IMR-90 (cell line): ENCODE results near the gene GATA5. TPM values are rescaled to one million over a fixed set of nuclear protein-coding genes. Genes with fewer than 3 reads are reported as not detected.

Source experiments
- ATAC-seq: fragments of 200-7000 bp; cut with Tn5 transposase; 2 replicates; pipeline ENCODE4 v1.9.1; 2020; ENCODE audit warnings: low read depth, mild to moderate bottlenecking, moderate library complexity
- BruUV-seq: library from RNA; stranded (reverse); fragments of 400-500 nt; replicated peaks from 2 replicates; lab custom pipeline; 2021; lab: Mats Ljungman, UMichigan
- CTCF ChIA-PET: fragments of 300-600 bp; formaldehyde crosslinking; extraction: SDS; loops from one replicate; lab custom pipeline; 2021; ENCODE audit warnings: antibody characterized with exemption; lab: Yijun Ruan, JAX
- POLR2A ChIA-PET: fragments of 300-600 bp; sonication (Branson Sonifier 250); formaldehyde crosslinking; loops from one replicate; lab custom pipeline; 2022; ENCODE audit warnings: antibody characterized with exemption; ENCODE audit not compliant: unreplicated experiment; lab: Charles Lee
- DNase-seq: peaks from one replicate; pipeline ENCODE4 v3.0.0; 2013
- H2AFZ ChIP-seq: replicated peaks from 2 replicates; pipeline ENCODE3; 2013; ENCODE audit warnings: low read length, mild to moderate bottlenecking; ENCODE audit not compliant: poor library complexity
- H2AK5ac ChIP-seq: 2 replicates; pipeline ENCODE4 v1.6.1; 2013; ENCODE audit warnings: low read depth, low read length, inconsistent platforms
- H2AK9ac ChIP-seq: replicated peaks from 2 replicates; pipeline ENCODE3; 2013; ENCODE audit warnings: mild to moderate bottlenecking, low read depth, low read length, moderate library complexity; ENCODE audit not compliant: poor library complexity
- H2BK120ac ChIP-seq: 2 replicates; pipeline ENCODE4 v1.6.1; 2013; ENCODE audit warnings: low read depth, low read length, inconsistent platforms
- H2BK15ac ChIP-seq: 3 replicates; pipeline ENCODE4 v1.6.1; 2013; ENCODE audit warnings: low read depth, low read length, inconsistent platforms
- H2BK20ac ChIP-seq: 2 replicates; pipeline ENCODE4 v1.6.1; 2013; ENCODE audit warnings: low read depth, mild to moderate bottlenecking, inconsistent platforms, low read length, moderate library complexity
- H2BK5ac ChIP-seq: 2 replicates; pipeline ENCODE4 v1.6.1; 2013; ENCODE audit warnings: mild to moderate bottlenecking, low read depth, low read length, inconsistent platforms; ENCODE audit not compliant: poor library complexity, severe bottlenecking
- H3K14ac ChIP-seq: replicated peaks from 2 replicates; pipeline ENCODE4 v1.6.1; 2013; ENCODE audit warnings: low read depth, low read length, inconsistent platforms
- H3K18ac ChIP-seq: 2 replicates; pipeline ENCODE4 v1.6.1; 2013; ENCODE audit warnings: low read depth, low read length, control low read depth
- H3K23ac ChIP-seq: 2 replicates; pipeline ENCODE4 v1.6.1; 2013; ENCODE audit warnings: low read depth, low read length, inconsistent platforms
- H3K27ac ChIP-seq: 2 replicates; pipeline ENCODE4 v1.5.1; 2013; ENCODE audit warnings: mild to moderate bottlenecking, control low read depth, low read length; ENCODE audit not compliant: insufficient read depth
- H3K27me3 ChIP-seq: 2 replicates; pipeline ENCODE4 v1.6.1; 2013; ENCODE audit warnings: low read length; ENCODE audit not compliant: control insufficient read depth, insufficient read depth
- H3K36me3 ChIP-seq: 2 replicates; pipeline ENCODE4 v1.6.1; 2013; ENCODE audit warnings: low read length, mixed read lengths; ENCODE audit not compliant: control insufficient read depth, insufficient read depth
- H3K4ac ChIP-seq: 2 replicates; pipeline ENCODE4 v1.6.1; 2013; ENCODE audit warnings: low read depth, low read length, inconsistent platforms
- H3K4me1 ChIP-seq: 2 replicates; pipeline ENCODE4 v1.6.1; 2013; ENCODE audit warnings: low read length, mixed read lengths; ENCODE audit not compliant: control insufficient read depth, insufficient read depth
- H3K4me2 ChIP-seq: 2 replicates; pipeline ENCODE4 v1.6.1; 2013; ENCODE audit warnings: low read depth, mild to moderate bottlenecking, control low read depth, low read length, moderate library complexity
- H3K4me3 ChIP-seq: 2 replicates; pipeline ENCODE4 v1.5.1; 2013; ENCODE audit warnings: low read depth, mild to moderate bottlenecking, control low read depth, low read length, moderate library complexity; ENCODE audit not compliant: insufficient read depth
- H3K56ac ChIP-seq: 2 replicates; pipeline ENCODE4 v1.6.1; 2013; ENCODE audit warnings: low read length, inconsistent platforms; ENCODE audit not compliant: insufficient read depth; ENCODE audit errors: extremely low read depth
- H3K79me1 ChIP-seq, 2 experiments: 2 replicates each; pipeline ENCODE4 v1.6.1; 2013; ENCODE audit warnings: low read length in 2 of 2, inconsistent platforms in 1 of 2, low read depth in 1 of 2
- H3K9ac ChIP-seq: 2 replicates; pipeline ENCODE4 v1.6.1; 2013; ENCODE audit warnings: low read depth, low read length, control low read depth
- H3K9me1 ChIP-seq: 2 replicates; pipeline ENCODE4 v1.6.1; 2013; ENCODE audit warnings: low read length, inconsistent platforms; ENCODE audit not compliant: insufficient read depth
- H3K9me3 ChIP-seq: 2 replicates; pipeline ENCODE4 v1.6.1; 2013; ENCODE audit warnings: low read length; ENCODE audit not compliant: control insufficient read depth, insufficient read depth
- H4K20me1 ChIP-seq: 2 replicates; pipeline ENCODE4 v1.6.1; 2013; ENCODE audit warnings: low read length, inconsistent platforms; ENCODE audit not compliant: insufficient read depth
- H4K5ac ChIP-seq: 2 replicates; pipeline ENCODE4 v1.6.1; 2013; ENCODE audit warnings: mild to moderate bottlenecking, low read depth, low read length, control low read depth
- H4K8ac ChIP-seq, 2 experiments: 2 replicates each; pipeline ENCODE4 v1.6.1; 2013; ENCODE audit warnings: low read depth in 2 of 2, low read length in 2 of 2, control low read depth in 1 of 2, inconsistent platforms in 1 of 2
- H4K91ac ChIP-seq: 2 replicates; pipeline ENCODE4 v1.6.1; 2013; ENCODE audit warnings: low read depth, low read length, inconsistent platforms; ENCODE audit not compliant: insufficient read depth
- BHLHE40 ChIP-seq: fragments of 150-350 bp; IDR thresholded peaks from 2 replicates; pipeline ENCODE4 v1.6.1; 2016; ENCODE audit warnings: mild to moderate bottlenecking, low read depth, low read length
- CEBPB ChIP-seq: IDR thresholded peaks from 2 replicates; pipeline ENCODE4 v1.6.1; 2012; ENCODE audit warnings: low read depth, low read length, improper control_type of control experiment
- CHD1 ChIP-seq: IDR thresholded peaks from 2 replicates; pipeline ENCODE4 v1.6.1; 2012; ENCODE audit warnings: low read depth, low read length, improper control_type of control experiment
- CTCF ChIP-seq: conservative IDR thresholded peaks from 2 replicates; pipeline ENCODE4 v1.5.1; 2012; ENCODE audit warnings: mild to moderate bottlenecking, low read depth, low read length, improper control_type of control experiment
- FOS ChIP-seq: fragments of 150-350 bp; IDR thresholded peaks from 2 replicates; pipeline ENCODE4 v1.6.1; 2016; ENCODE audit warnings: low read depth, low read length
- MAFK ChIP-seq: IDR thresholded peaks from 2 replicates; pipeline ENCODE4 v1.6.1; 2012; ENCODE audit warnings: low read depth, low read length, improper control_type of control experiment
- MAZ ChIP-seq: IDR thresholded peaks from 2 replicates; pipeline ENCODE4 v1.6.1; 2012; ENCODE audit warnings: low read depth, mild to moderate bottlenecking, low read length, improper control_type of control experiment, moderate library complexity, borderline replicate concordance
- MXI1 ChIP-seq: IDR thresholded peaks from 2 replicates; pipeline ENCODE4 v1.6.1; 2012; ENCODE audit warnings: low read depth, mild to moderate bottlenecking, low read length, moderate library complexity, borderline replicate concordance
- NFE2L2 ChIP-seq: fragments of 150-350 bp; IDR thresholded peaks from 2 replicates; pipeline ENCODE4 v1.6.1; 2016; ENCODE audit warnings: low read depth, mild to moderate bottlenecking, low read length
- POLR2A ChIP-seq: IDR thresholded peaks from 2 replicates; pipeline ENCODE4 v1.6.1; 2012; ENCODE audit warnings: mild to moderate bottlenecking, low read depth, low read length
- RAD21 ChIP-seq: IDR thresholded peaks from 2 replicates; pipeline ENCODE4 v1.6.1; 2012; ENCODE audit warnings: low read length, improper control_type of control experiment
- RCOR1 ChIP-seq: IDR thresholded peaks from 2 replicates; pipeline ENCODE4 v1.6.1; 2012; ENCODE audit warnings: mild to moderate bottlenecking, low read length, improper control_type of control experiment; ENCODE audit not compliant: insufficient replicate concordance
- RFX5 ChIP-seq: IDR thresholded peaks from 2 replicates; pipeline ENCODE4 v1.8.0; 2012; ENCODE audit warnings: low read depth, mild to moderate bottlenecking, low read length, moderate library complexity
- SMC3 ChIP-seq: fragments of 150-350 bp; IDR thresholded peaks from 2 replicates; pipeline ENCODE4 v1.6.1; 2016; ENCODE audit warnings: low read depth, mild to moderate bottlenecking, antibody characterized with exemption, low read length, moderate library complexity
- USF2 ChIP-seq: fragments of 150-350 bp; IDR thresholded peaks from 2 replicates; pipeline ENCODE4 v1.6.1; 2017; ENCODE audit warnings: mild to moderate bottlenecking, antibody characterized with exemption, low read length, low read depth
- WGBS, 2 experiments: methylation state at CpG; one replicate each; pipeline versions ENCODE4 v1.1.5 to v1.1.7; 2013; ENCODE audit warnings: missing lambda C conversion rate in 2 of 2; ENCODE audit not compliant: insufficient read length in 1 of 2; ENCODE audit errors: extremely low coverage in 2 of 2; 5-methylcytosine and 5-hydroxymethylcytosine counted together
- dilution Hi-C: fragments of 300-500 bp; cut with HindIII; formaldehyde crosslinking; loops from one replicate; pipeline ENCODE4 v1.14.3; 2018; ENCODE audit warnings: low sequenced_read_pairs; ENCODE audit not compliant: unreplicated experiment
- in situ Hi-C: fragments of 300-500 bp; cut with MboI; formaldehyde crosslinking; loops from 3 replicates; pipeline ENCODE4 v1.14.3; 2019; ENCODE audit warnings: low sequenced_read_pairs, inconsistent platforms, mixed read lengths
- intact Hi-C: fragments of 100-400 bp; cut with micrococcal nuclease; formaldehyde crosslinking; loops from 2 replicates; pipeline ENCODE4 v1.10.0; 2022
- polyA plus RNA-seq, 3 experiments: library from polyadenylated mRNA; depleted of rRNA; stranded (reverse); fragments of >200 nt; gene quantifications; 2 replicates each; pipeline ENCODE4 v1.2.3, GENCODE V29; 2012; ENCODE audit warnings: low replicate concordance in 1 of 3
- total RNA-seq: library from RNA; depleted of rRNA; stranded (reverse); fragments of >200 nt; gene quantifications from 2 replicates; pipeline ENCODE4 v1.2.3, GENCODE V29; 2012
- TF ChIP-seq, protein P1 (sequence below): fragments of 150-350 bp; IDR thresholded peaks from 2 replicates; pipeline ENCODE4 v1.6.1; 2016; ENCODE audit warnings: low read depth, mild to moderate bottlenecking, low read length, moderate library complexity, borderline replicate concordance

The GATA5 gene
- total and polyA plus RNA-seq, 2 of the 4 experiments (the other 2 are of a cell fraction): not detected

- dilution Hi-C loops (no loop called here), intact Hi-C loops (no loop called here), in situ Hi-C loops (no loop called here)
- no peak overlapping the region for H3K9ac ChIP-seq
- no peak overlapping the region for H3K4me2 ChIP-seq
- H2BK20ac ChIP-seq: no peak overlapping the region
- no peak overlapping the region for H2BK5ac ChIP-seq
- no peak overlapping the region for H4K91ac ChIP-seq
- H3K4me1 ChIP-seq: no peaks in the 10 kb centered on the region
- no peak overlapping the region for H3K56ac ChIP-seq
- H4K5ac ChIP-seq: no peak overlapping the region
- peaks cover 44% of the 10 kb centered on the region for H3K27me3 ChIP-seq
- no peak overlapping the region for H3K18ac ChIP-seq
- no peak overlapping the region for H3K4me3 ChIP-seq
- TF ChIP-seq RFX5 (no peak), MXI1 (no peak), POLR2A (no peak), MAZ (no peak), CEBPB (no peak), NFE2L2 (no peak), CHD1 (no peak), CTCF (no peak), SMC3 (no peak), RCOR1 (no peak), MAFK (no peak), RAD21 (no peak), FOS (no peak), BHLHE40 (no peak), USF2 (no peak)
- TF ChIP-seq, protein P1, sequence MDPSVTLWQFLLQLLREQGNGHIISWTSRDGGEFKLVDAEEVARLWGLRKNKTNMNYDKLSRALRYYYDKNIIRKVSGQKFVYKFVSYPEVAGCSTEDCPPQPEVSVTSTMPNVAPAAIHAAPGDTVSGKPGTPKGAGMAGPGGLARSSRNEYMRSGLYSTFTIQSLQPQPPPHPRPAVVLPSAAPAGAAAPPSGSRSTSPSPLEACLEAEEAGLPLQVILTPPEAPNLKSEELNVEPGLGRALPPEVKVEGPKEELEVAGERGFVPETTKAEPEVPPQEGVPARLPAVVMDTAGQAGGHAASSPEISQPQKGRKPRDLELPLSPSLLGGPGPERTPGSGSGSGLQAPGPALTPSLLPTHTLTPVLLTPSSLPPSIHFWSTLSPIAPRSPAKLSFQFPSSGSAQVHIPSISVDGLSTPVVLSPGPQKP: no peak
- ChIA-PET CTCF (no interaction called here), POLR2A (no interaction called here)
- H3K9me1 ChIP-seq: no peaks in the 10 kb centered on the region
- H3K36me3 ChIP-seq: no peaks in the 10 kb centered on the region
- ATAC-seq (no peak), DNase-seq (no peak)
- H4K20me1 ChIP-seq: no peaks in the 10 kb centered on the region
- no peak overlapping the region for H3K23ac ChIP-seq
- no peaks in the 10 kb centered on the region for H3K9me3 ChIP-seq
- H3K27ac ChIP-seq: no peak overlapping the region
- peak overlapping the region; percentile 48 for H2AFZ ChIP-seq
- BruUV-seq: no TSS peak
- 43% methylated on average over 5 of the region's 8 CpGs; no CpG with 5 or more reads in 1 of the 2 experiments for WGBS, 2 experiments
- H3K79me1 ChIP-seq: no peaks in the 10 kb centered on the region
- no peak overlapping the region for H2BK15ac ChIP-seq
- H4K8ac ChIP-seq: no peak overlapping the region
- no peak overlapping the region for H2AK5ac ChIP-seq
- no peak overlapping the region for H2BK120ac ChIP-seq
- H3K14ac ChIP-seq: no peak overlapping the region
- H3K4ac ChIP-seq: no peak overlapping the region
- H2AK9ac ChIP-seq: no peak overlapping the region
Observed at GRCh38 chr20:62511300-62511914, 35.6 kb upstream of the GATA5 start.
